Mucosa of descending colon (tissue), 3 donors: ENCODE results near the gene PKD1L1. TPM values are rescaled to one million over a fixed set of nuclear protein-coding genes. Genes with fewer than 3 reads are reported as not detected.

Source experiments
- ATAC-seq: fragments of 200-7000 bp; cut with Tn5 transposase; one replicate; pipeline ENCODE4 v1.9.1; 2020; ENCODE audit warnings: mild to moderate bottlenecking, moderate library complexity
- DNase-seq, 3 donors: peaks; one replicate each; pipeline ENCODE4 v3.0.0-alpha.2; 2020
- H3K36me3 ChIP-seq: fragments of 200-600 bp; one replicate; pipeline ENCODE4 v1.8.0; 2021; ENCODE audit warnings: low read depth, mild to moderate bottlenecking
- H3K4me1 ChIP-seq: fragments of 200-600 bp; one replicate; pipeline ENCODE4 v1.8.0; 2021; ENCODE audit warnings: low read depth, mild to moderate bottlenecking
- H3K4me3 ChIP-seq: fragments of 200-600 bp; one replicate; pipeline ENCODE4 v1.8.0; 2021; ENCODE audit warnings: mild to moderate bottlenecking
- H3K9me3 ChIP-seq: fragments of 200-600 bp; one replicate; pipeline ENCODE4 v1.8.0; 2021; ENCODE audit warnings: mild to moderate bottlenecking
- intact Hi-C, 2 donors: fragments of 100-400 bp; cut with DNase I in 1 of 2; cut with micrococcal nuclease in 1 of 2; formaldehyde crosslinking; loops; one replicate each; pipeline versions ENCODE4 v1.11.0 to v1.11.1; 2022; cut with DNase I, micrococcal nuclease
- total RNA-seq, 3 donors: library from RNA; stranded (reverse); fragmentation: NEBNext Ultra II Directional in 2 of 3; extraction: Animal tissue kit (Norgen Biotek cat#: 25700) in 2 of 3; gene quantifications; one replicate each; pipeline versions ENCODE4 v1.2.1 to v1.2.4, GENCODE V29; 2021 to 2023
- TF ChIP-seq, protein P1 (sequence below): fragments of 200-600 bp; IDR thresholded peaks from one replicate; pipeline ENCODE4 v1.8.0; 2022; ENCODE audit warnings: antibody characterized with exemption, mild to moderate bottlenecking
- donor health status: DM: no; HTN: no; CAD: no; lungs with moderate emphysema.
- donor health status: DM: no; HTN: no; CAD: no.
- donor health status: DM: no; HTN: yes; CAD: no.

PKD1L1 gene
- total RNA-seq, 3 donors from 2014 or later = 0.60 to 0.95 (median 0.61) TPM

DNA sequence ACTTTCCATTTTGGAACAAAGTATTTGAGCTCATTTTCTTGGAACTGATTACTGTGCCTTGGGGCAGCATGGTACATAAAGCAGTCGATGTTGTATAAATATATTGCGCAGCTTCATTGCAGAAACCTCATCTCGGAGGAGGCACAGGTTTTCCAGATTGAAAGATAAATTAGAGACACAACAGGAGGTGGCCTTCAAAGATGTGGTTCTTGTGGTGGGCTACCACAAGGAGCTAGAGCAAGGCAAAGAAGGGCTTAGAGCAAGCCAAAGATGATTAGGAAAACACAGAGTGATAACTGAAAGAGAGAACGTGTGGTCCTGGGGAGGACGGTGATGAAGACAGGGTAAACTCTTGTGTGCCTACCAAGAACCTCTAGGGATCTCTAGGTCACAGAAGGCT lies 197.2 kb downstream of the PKD1L1 start:
- intact Hi-C loops = no loop called here
- DNase-seq (no peak), ATAC-seq (no peak)
- TF ChIP-seq, protein P1, sequence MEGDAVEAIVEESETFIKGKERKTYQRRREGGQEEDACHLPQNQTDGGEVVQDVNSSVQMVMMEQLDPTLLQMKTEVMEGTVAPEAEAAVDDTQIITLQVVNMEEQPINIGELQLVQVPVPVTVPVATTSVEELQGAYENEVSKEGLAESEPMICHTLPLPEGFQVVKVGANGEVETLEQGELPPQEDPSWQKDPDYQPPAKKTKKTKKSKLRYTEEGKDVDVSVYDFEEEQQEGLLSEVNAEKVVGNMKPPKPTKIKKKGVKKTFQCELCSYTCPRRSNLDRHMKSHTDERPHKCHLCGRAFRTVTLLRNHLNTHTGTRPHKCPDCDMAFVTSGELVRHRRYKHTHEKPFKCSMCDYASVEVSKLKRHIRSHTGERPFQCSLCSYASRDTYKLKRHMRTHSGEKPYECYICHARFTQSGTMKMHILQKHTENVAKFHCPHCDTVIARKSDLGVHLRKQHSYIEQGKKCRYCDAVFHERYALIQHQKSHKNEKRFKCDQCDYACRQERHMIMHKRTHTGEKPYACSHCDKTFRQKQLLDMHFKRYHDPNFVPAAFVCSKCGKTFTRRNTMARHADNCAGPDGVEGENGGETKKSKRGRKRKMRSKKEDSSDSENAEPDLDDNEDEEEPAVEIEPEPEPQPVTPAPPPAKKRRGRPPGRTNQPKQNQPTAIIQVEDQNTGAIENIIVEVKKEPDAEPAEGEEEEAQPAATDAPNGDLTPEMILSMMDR = no peak
- Histone ChIP-seq H3K9me3 (no peaks in the 10 kb centered on the region), H3K4me1 (no peaks in the 10 kb centered on the region), H3K4me3 (no peak overlapping the region), H3K36me3 (no peaks in the 10 kb centered on the region)

DNA sequence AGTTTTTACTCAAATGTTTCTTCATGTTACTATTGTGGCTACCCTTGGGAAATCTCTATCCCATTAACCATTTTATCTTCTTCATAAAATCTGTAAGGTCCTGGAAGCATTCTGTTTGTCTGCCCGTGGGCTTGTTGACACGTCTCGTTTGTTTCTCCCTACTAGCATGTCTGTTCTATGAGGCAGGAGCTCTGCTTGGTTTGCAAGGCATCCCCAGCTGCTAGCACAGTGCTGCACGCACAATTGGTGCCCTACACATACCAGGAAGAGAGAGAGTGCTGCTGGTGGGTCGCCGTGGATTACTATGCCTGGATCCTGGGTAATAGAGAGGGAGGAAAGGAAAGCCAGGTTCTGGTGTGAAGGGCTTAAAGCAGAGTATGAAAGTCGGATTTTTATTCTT lies 200.2 kb downstream of the PKD1L1 start:
- intact Hi-C loops = no loop called here
- no peaks in the 10 kb centered on the region for H3K4me1 ChIP-seq
- ATAC-seq (no peak), DNase-seq (no peak)
- no peaks in the 10 kb centered on the region for H3K36me3 ChIP-seq
- no peaks in the 10 kb centered on the region for H3K9me3 ChIP-seq
- TF ChIP-seq, protein P1 = no peak
- no peak overlapping the region for H3K4me3 ChIP-seq

DNA sequence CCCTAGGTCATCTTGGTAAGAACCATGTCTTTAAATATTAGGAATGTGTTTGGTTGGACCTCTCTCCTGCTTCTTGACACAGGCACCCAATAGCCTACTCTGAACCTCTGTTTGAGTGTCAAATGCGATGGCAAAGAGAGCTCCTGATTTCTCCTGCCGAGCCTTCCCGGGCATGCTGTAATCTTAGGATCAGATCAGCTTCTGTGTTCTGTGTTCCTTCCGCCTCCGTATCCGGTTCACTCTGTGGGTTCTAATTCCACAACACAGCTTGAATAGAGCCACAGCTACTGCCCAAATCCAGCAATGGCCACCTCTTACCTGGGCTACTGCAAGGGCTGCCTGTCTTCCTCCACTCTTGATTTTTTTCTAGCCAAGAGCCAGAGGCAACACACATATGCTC lies 201.1 kb downstream of the PKD1L1 start:
- Histone ChIP-seq H3K4me1 (no peaks in the 10 kb centered on the region), H3K36me3 (no peaks in the 10 kb centered on the region), H3K9me3 (no peaks in the 10 kb centered on the region), H3K4me3 (no peak overlapping the region)
- intact Hi-C loops = no loop called here
- ATAC-seq = no peak
- no peak for DNase-seq
- TF ChIP-seq, protein P1 = no peak

DNA sequence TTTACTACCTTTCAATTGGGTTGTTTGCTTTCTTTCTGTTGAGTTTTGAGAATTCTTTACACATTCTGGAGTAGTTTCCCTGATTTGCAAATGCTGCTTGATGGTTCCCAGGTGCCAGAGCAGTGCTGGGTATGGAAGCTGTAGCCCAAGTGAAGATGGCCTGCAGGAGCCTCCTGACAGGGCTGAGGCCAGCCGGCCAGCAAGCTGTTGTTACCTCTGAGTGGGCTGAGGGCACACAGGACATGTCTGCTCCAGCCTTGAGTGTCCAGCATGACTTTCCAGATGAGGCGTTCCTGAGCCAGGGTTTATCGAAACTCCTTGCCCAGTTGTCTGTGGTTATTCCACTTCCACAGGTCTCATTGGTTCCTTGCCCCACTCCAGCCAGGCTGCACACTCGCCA lies 201.8 kb downstream of the PKD1L1 start:
- H3K9me3 ChIP-seq = no peaks in the 10 kb centered on the region
- intact Hi-C loops = no loop called here

DNA sequence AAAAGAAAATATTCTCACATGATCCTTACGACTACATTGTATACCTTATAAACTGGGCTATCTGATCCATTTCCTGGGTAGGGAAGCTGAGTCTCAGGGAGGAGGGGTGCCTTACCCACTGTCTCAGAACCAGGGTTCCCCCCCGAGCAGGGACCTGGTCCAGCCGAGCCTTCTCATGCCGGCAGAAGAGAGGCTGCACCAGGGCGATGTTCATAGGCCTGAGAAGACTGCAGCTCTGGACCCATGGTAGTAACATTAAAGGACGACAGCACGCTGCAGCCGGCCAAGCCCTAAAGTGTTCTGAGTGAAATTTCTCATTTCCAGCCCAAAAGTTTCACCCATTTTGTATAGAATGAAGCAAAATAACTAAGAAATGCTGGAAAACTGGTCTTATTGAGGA lies 203.4 kb downstream of the PKD1L1 start:
- no peak for DNase-seq
- no peak for ATAC-seq
- H3K4me1 ChIP-seq = no peaks in the 10 kb centered on the region
- no peak overlapping the region for H3K4me3 ChIP-seq
- no peaks in the 10 kb centered on the region for H3K36me3 ChIP-seq
- intact Hi-C loops = no loop called here
- TF ChIP-seq, protein P1 = no peak
- no peaks in the 10 kb centered on the region for H3K9me3 ChIP-seq

More for the DNA sequence above, 201.8 kb downstream of the PKD1L1 start:
- Histone ChIP-seq H3K36me3 (no peaks in the 10 kb centered on the region), H3K4me3 (no peak overlapping the region), H3K4me1 (no peaks in the 10 kb centered on the region)
- DNase-seq (no peak), ATAC-seq (no peak)
- TF ChIP-seq, protein P1 = no peak

DNA sequence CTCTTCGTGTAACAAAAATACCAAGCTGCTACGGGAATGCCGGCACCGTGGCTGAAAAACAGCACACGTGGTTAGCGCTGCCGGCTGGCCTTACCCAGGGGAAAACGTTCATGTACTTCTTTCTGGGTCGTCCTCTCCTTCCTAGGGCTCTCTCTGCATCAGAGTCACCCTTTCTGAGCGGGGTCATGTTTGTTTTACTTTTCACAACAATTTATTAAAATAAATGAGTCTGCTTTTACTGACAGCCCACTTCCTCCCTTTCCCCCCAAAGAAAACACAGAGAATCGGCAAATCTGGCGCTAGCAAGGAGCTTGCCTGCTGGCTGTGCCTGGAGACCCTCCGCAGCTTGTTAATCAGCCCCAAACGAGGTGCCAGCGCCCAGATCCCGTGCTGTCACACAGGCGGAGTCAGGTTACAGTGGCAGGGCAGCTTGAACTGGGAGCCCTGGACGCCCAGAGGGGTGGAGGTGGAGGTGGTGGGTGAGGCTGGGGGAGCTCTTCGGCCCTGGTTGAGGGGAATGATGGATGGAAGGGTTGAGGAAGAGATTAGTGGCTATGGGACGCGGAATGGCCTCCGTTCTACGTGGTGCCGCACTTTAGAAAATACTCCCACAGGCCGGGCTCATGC lies 204.2 kb downstream of the PKD1L1 start:
- TF ChIP-seq, protein P1 = no peak
- DNase-seq = no peak
- no peaks in the 10 kb centered on the region for H3K4me1 ChIP-seq
- intact Hi-C loops = no loop called here
- H3K9me3 ChIP-seq = no peaks in the 10 kb centered on the region
- no peak for ATAC-seq
- no peak overlapping the region for H3K4me3 ChIP-seq
- no peaks in the 10 kb centered on the region for H3K36me3 ChIP-seq
